H9 (cell line): ENCODE results near the gene AKAP3. TPM values are rescaled to one million over a fixed set of nuclear protein-coding genes. Genes with fewer than 3 reads are reported as not detected.

ENCODE experiments used
- DNase-seq: peaks from one replicate; pipeline ENCODE4 v3.0.0-alpha.2; 2017
- H2AFZ ChIP-seq: one replicate; pipeline ENCODE4 v1.6.1; 2013; ENCODE audit warnings: mild to moderate bottlenecking, low read length, control low read depth, moderate library complexity
- H2AK5ac ChIP-seq: 2 replicates; pipeline ENCODE4 v1.6.1; 2013; ENCODE audit warnings: low read length, control low read depth, mixed read lengths; ENCODE audit not compliant: insufficient read length
- H2BK120ac ChIP-seq: one replicate; pipeline ENCODE4 v1.6.1; 2013; ENCODE audit warnings: low read depth, mild to moderate bottlenecking, low read length, control low read depth, inconsistent platforms; ENCODE audit not compliant: poor library complexity, severe bottlenecking
- H2BK12ac ChIP-seq: 2 replicates; pipeline ENCODE4 v1.6.1; 2013; ENCODE audit warnings: low read length, control low read depth, mixed read lengths, low read depth; ENCODE audit not compliant: insufficient read length
- H2BK15ac ChIP-seq: 2 replicates; pipeline ENCODE4 v1.6.1; 2013; ENCODE audit warnings: low read depth, low read length, control low read depth
- H2BK20ac ChIP-seq: one replicate; pipeline ENCODE4 v1.6.1; 2013; ENCODE audit warnings: low read depth, mild to moderate bottlenecking, low read length, control low read depth, inconsistent platforms; ENCODE audit not compliant: poor library complexity, severe bottlenecking
- H2BK5ac ChIP-seq: 2 replicates; pipeline ENCODE4 v1.6.1; 2013; ENCODE audit warnings: low read length, control low read depth, mixed read lengths; ENCODE audit not compliant: insufficient read length
- H3K14ac ChIP-seq: 2 replicates; pipeline ENCODE4 v1.6.1; 2013; ENCODE audit warnings: low read length, control low read depth; ENCODE audit not compliant: insufficient read depth
- H3K18ac ChIP-seq: 2 replicates; pipeline ENCODE4 v1.6.1; 2013; ENCODE audit warnings: low read depth, mild to moderate bottlenecking, mixed read lengths, low read length, control low read depth; ENCODE audit not compliant: insufficient read length
- H3K23ac ChIP-seq: 2 replicates; pipeline ENCODE4 v1.6.1; 2013; ENCODE audit warnings: low read length, control low read depth, mixed read lengths, low read depth; ENCODE audit not compliant: insufficient read length
- H3K23me2 ChIP-seq: 2 replicates; pipeline ENCODE4 v1.6.1; 2013; ENCODE audit warnings: low read depth, mild to moderate bottlenecking, mixed read lengths, low read length, control low read depth; ENCODE audit not compliant: insufficient read length, poor library complexity, severe bottlenecking
- H3K27ac ChIP-seq: 2 replicates; pipeline ENCODE4 v1.5.1; 2013; ENCODE audit warnings: low read length, control low read depth, mixed read lengths, low read depth; ENCODE audit not compliant: insufficient read length
- H3K27me3 ChIP-seq: 2 replicates; pipeline ENCODE4 v1.6.1; 2013; ENCODE audit warnings: low read length, control low read depth, inconsistent platforms; ENCODE audit not compliant: insufficient read depth
- H3K4ac ChIP-seq: 2 replicates; pipeline ENCODE4 v1.6.1; 2013; ENCODE audit warnings: low read depth, mild to moderate bottlenecking, control low read depth, inconsistent platforms, low read length, moderate library complexity
- H3K4me1 ChIP-seq: 2 replicates; pipeline ENCODE4 v1.6.1; 2013; ENCODE audit warnings: low read length, control low read depth, inconsistent platforms; ENCODE audit not compliant: insufficient read depth
- H3K4me2 ChIP-seq: 2 replicates; pipeline ENCODE4 v1.6.1; 2013; ENCODE audit warnings: low read length, control low read depth, mixed read lengths; ENCODE audit not compliant: insufficient read length, insufficient read depth
- H3K56ac ChIP-seq: 2 replicates; pipeline ENCODE4 v1.6.1; 2013; ENCODE audit warnings: low read depth, mild to moderate bottlenecking, mixed read lengths, low read length, control low read depth; ENCODE audit not compliant: insufficient read length
- H3K79me1 ChIP-seq: 2 replicates; pipeline ENCODE4 v1.6.1; 2013; ENCODE audit warnings: low read depth, mild to moderate bottlenecking, moderate library complexity, low read length, control low read depth, inconsistent platforms; ENCODE audit not compliant: insufficient read depth, poor library complexity, severe bottlenecking
- H3K79me2 ChIP-seq: 2 replicates; pipeline ENCODE4 v1.6.1; 2013; ENCODE audit warnings: low read length, control low read depth, inconsistent platforms; ENCODE audit not compliant: insufficient read depth
- H3K9ac ChIP-seq: 2 replicates; pipeline ENCODE4 v1.6.1; 2013; ENCODE audit warnings: low read length, control low read depth, mixed read lengths; ENCODE audit not compliant: insufficient read length; ENCODE audit errors: extremely low read depth
- H3K9me3 ChIP-seq: one replicate; pipeline ENCODE4 v1.6.1; 2013; ENCODE audit warnings: low read depth, low read length, inconsistent platforms; ENCODE audit not compliant: control insufficient read depth
- H3T11ph ChIP-seq: one replicate; pipeline ENCODE4 v1.6.1; 2013; ENCODE audit warnings: mild to moderate bottlenecking, low read length, control low read depth, inconsistent platforms
- H4K20me1 ChIP-seq: one replicate; pipeline ENCODE4 v1.6.1; 2013; ENCODE audit not compliant: control insufficient read depth, insufficient read length, insufficient read depth
- H4K5ac ChIP-seq: 2 replicates; pipeline ENCODE4 v1.6.1; 2013; ENCODE audit warnings: low read depth, mild to moderate bottlenecking, mixed read lengths, low read length, control low read depth; ENCODE audit not compliant: insufficient read length
- H4K8ac ChIP-seq: replicated peaks from 2 replicates; pipeline ENCODE4 v1.6.1; 2013; ENCODE audit warnings: low read length, control low read depth, mixed read lengths, low read depth; ENCODE audit not compliant: insufficient read length
- H4K91ac ChIP-seq: 2 replicates; pipeline ENCODE4 v1.6.1; 2013; ENCODE audit warnings: low read depth, mild to moderate bottlenecking, moderate library complexity, mixed read lengths, low read length, control low read depth; ENCODE audit not compliant: insufficient read length
- H3K27ac Mint-ChIP-seq, 3 experiments: 2 replicates in 2 of 3; 3 replicates in 1 of 3; pipeline ENCODE4 v1.8.0; 2020 to 2021; ENCODE audit warnings: mixed read lengths in 3 of 3, mild to moderate bottlenecking in 1 of 3, moderate library complexity in 1 of 3
- H3K27me3 Mint-ChIP-seq: 2 replicates; pipeline ENCODE4 v1.8.0; 2021; ENCODE audit warnings: low read depth, mild to moderate bottlenecking, moderate library complexity, mixed read lengths
- H3K36me3 Mint-ChIP-seq, 3 experiments: 2 replicates in 2 of 3; 3 replicates in 1 of 3; pipeline ENCODE4 v1.8.0; 2020 to 2021; ENCODE audit warnings: low read depth in 3 of 3, mixed read lengths in 3 of 3; ENCODE audit not compliant: insufficient read depth in 1 of 3
- H3K4me1 Mint-ChIP-seq, 2 experiments: 2 replicates each; pipeline ENCODE4 v1.8.0; 2020; ENCODE audit warnings: mixed read lengths in 2 of 2
- H3K4me3 Mint-ChIP-seq, 2 experiments: 2 replicates in 1 of 2; 3 replicates in 1 of 2; pipeline ENCODE4 v1.8.0; 2020 to 2021; ENCODE audit warnings: mild to moderate bottlenecking in 2 of 2, mixed read lengths in 2 of 2, moderate library complexity in 1 of 2
- H3K9me3 Mint-ChIP-seq, 2 experiments: 2 replicates in 1 of 2; 3 replicates in 1 of 2; pipeline ENCODE4 v1.8.0; 2020; ENCODE audit warnings: mild to moderate bottlenecking in 2 of 2, mixed read lengths in 2 of 2, moderate library complexity in 1 of 2
- CTCF ChIP-seq: fragments of 200-600 bp; sonication (generic); conservative IDR thresholded peaks from 3 replicates; pipeline ENCODE4 v1.8.0; 2021; ENCODE audit warnings: antibody characterized with exemption, mild to moderate bottlenecking
- WGBS: extraction: QIAGEN DNeasy Blood & Tissue Kit; methylation state at CpG from one replicate; pipeline ENCODE4 v1.1.7; 2013; ENCODE audit warnings: missing lambda C conversion rate, low lambda C conversion rate, mixed read lengths; ENCODE audit not compliant: insufficient read length; ENCODE audit errors: extremely low coverage; 5-methylcytosine and 5-hydroxymethylcytosine counted together
- total RNA-seq: library from RNA; stranded (reverse); gene quantifications from 2 replicates; pipeline ENCODE4 v1.2.1, GENCODE V29; 2021

Gene AKAP3
- total RNA-seq, 1 experiment from 2014 or later: 1.3 TPM

GRCh38 chr12:4645023-4645422 lies 3.8 kb downstream of the AKAP3 start:
- H3K4me2 ChIP-seq: no peak overlapping the region
- no peak for DNase-seq
- H4K91ac ChIP-seq: no peak overlapping the region
- peaks cover under 1% of the 10 kb centered on the region; the same call in 1 of the 2 replicates for H3K79me2 ChIP-seq
- H3K23me2 ChIP-seq: no peaks in the 10 kb centered on the region
- H3K9me3 ChIP-seq: no peaks in the 10 kb centered on the region
- H3K4me1 Mint-ChIP-seq: peaks cover 16 to 22% of the 10 kb centered on the region in 2 experiments
- no peak overlapping the region for H2AFZ ChIP-seq
- no peak for TF ChIP-seq CTCF
- no peak overlapping the region for H2AK5ac ChIP-seq
- H3K56ac ChIP-seq: no peak overlapping the region
- H4K5ac ChIP-seq: no peak overlapping the region
- no peak overlapping the region for H2BK20ac ChIP-seq
- H4K8ac ChIP-seq: no peak overlapping the region
- H3K14ac ChIP-seq: no peak overlapping the region
- no peak overlapping the region for H2BK120ac ChIP-seq
- no peaks in the 10 kb centered on the region for H3K79me1 ChIP-seq
- H3K4me1 ChIP-seq: no peaks in the 10 kb centered on the region; the same call in 1 of the 2 replicates
- no peaks in the 10 kb centered on the region for H3K36me3 Mint-ChIP-seq
- no peak overlapping the region for H3K4me3 Mint-ChIP-seq
- no peak overlapping the region for H3T11ph ChIP-seq
- H3K23ac ChIP-seq: no peak overlapping the region
- no CpG with 5 or more reads among the region's 1 CpG for WGBS
- H3K18ac ChIP-seq: no peak overlapping the region
- no peaks in the 10 kb centered on the region for H3K9me3 Mint-ChIP-seq
- no peak overlapping the region for H3K4ac ChIP-seq
- no peaks in the 10 kb centered on the region for H3K27me3 ChIP-seq
- no peak overlapping the region for H3K27ac Mint-ChIP-seq
- no peaks in the 10 kb centered on the region for H4K20me1 ChIP-seq
- H3K27ac ChIP-seq: no peak overlapping the region
- H3K9ac ChIP-seq: no peak overlapping the region
- no peak overlapping the region for H2BK12ac ChIP-seq
- no peak overlapping the region for H2BK15ac ChIP-seq
- no peak overlapping the region for H2BK5ac ChIP-seq
- no peaks in the 10 kb centered on the region; the same call in 1 of the 2 replicates for H3K27me3 Mint-ChIP-seq
